ENCODE results near the gene CPD.
"Not testable (repeated sequence)": the region's sequence is repeated elsewhere in the genome, so short reads cannot be mapped to it uniquely, and the experiment has no call there.

Gene CPD

GRCh38 chr17:30378825-30379302, at the start of gene CPD:
Gene CPD (plus strand): TSS chr17:30378927. CDS start chr17:30378981, 54 bp downstream.
- DNase-seq = peak; percentile 93

- no peak for DNase-seq
These were observed 46.6 kb upstream of the CPD start for GRCh38 chr17:30332057-30332542.

DNA sequence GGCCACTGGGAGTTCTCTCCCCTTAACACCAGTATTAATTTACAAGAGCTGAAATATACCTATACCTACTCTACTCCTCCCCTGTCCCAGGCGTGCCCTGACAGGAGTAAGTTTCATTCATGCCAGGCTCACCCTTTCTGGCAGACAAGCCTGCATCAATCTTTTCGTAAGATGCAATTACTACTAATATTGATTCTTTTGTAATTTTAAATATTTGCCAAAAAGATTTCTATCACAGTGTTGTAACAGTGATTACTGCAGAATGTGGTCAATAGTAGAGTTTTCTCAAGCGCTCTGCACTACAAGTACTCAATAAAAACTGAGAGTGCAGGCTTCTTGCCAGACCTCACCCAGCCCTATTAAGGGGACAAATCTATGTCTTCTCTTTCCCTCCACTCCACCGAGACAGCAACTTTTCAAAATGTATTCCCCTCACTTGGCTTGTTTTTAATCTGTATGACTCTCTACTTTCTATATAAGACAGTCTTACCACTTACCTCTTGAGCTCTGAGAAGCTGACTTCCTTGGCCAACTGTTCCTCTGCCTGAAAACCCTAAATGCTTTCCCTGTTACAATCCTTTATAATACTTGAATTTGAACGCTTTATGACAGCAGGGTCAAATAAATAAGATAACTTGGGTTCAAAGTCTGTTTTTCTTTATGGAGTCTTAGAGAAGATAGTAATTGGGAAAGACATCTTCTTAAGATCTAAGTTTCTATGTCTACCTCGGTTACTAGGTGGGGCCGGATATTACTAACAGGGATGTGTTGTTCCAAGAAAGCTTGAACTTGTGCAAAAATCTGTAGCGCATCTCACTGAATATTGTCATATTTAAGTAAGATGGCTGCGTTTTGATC, 45.0 kb upstream of the CPD start, which contains the start of gene TMIGD1:
Gene TMIGD1, minus strand, starts transcription at position 555 of the 858 bp plus-strand sequence. CDS start 1,924 bp downstream, outside the sequence.
- no peak for DNase-seq

DNA sequence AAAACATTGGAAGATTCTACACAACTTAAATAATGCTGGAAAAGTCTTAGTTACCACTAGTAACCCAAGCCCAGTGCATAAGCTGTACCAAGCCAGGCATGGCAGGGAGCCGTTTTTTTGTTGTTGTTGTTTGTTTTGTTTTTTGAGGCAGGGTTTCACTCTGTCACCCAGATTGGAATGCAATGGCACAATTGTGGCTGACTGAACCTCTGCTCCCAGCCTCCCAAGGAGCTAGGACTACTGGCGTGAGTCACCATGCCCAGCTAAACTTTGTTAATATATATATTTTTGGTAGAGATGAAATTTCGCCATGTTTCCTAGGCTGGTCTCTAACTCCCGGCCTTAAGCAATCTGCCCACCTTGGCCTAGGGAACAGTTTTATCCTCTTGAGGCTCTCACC, 44.3 kb upstream of the CPD start:
- no peak for DNase-seq

DNA sequence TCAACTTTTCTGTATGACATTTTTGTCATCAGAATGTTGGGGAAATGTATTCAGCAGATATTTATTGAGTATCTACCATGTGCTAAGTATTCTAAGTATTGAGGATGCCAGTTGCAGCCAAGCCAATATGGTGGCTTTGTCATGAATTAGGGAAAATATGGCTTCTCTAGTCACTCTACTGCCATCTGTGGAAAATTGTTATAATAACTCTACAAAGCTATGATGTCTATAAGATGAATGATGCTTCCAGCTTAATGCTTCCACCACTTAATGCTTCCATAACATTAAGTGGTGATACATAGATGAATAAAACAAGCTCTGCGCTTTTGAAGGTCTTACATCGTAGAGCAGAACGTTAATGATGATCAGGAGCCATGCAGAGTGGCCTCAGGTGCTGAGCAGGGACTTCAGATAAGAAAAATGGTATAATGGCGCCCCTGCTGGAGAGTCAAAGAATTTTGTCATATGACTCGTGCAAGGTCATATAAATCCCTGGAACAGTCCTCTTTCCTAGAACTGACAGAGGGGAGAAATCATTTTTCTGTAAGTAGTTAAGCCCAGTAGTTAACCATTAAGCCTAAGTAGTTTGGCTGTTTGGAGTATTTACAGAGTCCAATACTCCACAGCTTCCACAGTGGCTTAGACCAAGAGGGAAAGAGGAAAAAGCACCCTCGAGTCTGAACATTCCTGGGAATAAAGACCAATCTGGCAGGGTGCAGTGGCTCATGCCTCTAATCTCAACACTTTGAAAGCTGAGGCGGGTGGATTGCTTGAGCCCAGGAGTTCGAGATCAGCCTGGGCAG, 42.2 kb upstream of the CPD start:
- DNase-seq = no peak

DNA sequence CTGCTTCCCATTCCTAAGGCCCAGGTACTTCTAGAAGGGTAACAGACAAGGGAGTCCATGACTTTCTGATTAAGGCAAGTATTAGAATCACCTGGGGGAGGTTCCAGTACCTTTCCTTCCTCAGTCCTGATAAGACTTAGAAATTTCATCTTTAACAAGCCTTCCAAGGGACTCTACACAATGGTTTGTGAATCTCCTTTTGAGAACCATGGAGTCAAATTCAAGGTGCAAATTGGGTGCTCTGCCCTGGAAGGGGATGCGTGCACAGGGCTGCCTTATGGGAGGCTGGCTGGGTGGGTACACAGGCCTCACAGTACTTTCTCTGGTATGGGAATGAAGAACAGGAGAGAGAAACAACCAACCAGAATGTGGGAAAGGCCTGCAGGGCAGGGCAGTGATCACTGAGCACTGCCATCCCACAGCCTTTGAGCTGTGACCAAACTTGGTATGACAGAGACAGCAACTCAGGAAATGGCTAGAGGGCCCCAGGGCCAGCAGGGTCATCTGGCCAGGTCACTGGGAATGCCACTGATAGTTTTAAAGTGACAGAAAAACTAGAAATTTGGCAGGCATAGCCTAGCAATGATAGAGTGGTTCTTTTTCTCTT, 41.2 kb upstream of the CPD start:
- DNase-seq = no peak

GRCh38 chr17:30339086-30339485, 39.6 kb upstream of the CPD start:
- no peak for DNase-seq

- no peak for DNase-seq
These were observed 37.8 kb upstream of the CPD start for GRCh38 chr17:30340801-30341356.

DNA sequence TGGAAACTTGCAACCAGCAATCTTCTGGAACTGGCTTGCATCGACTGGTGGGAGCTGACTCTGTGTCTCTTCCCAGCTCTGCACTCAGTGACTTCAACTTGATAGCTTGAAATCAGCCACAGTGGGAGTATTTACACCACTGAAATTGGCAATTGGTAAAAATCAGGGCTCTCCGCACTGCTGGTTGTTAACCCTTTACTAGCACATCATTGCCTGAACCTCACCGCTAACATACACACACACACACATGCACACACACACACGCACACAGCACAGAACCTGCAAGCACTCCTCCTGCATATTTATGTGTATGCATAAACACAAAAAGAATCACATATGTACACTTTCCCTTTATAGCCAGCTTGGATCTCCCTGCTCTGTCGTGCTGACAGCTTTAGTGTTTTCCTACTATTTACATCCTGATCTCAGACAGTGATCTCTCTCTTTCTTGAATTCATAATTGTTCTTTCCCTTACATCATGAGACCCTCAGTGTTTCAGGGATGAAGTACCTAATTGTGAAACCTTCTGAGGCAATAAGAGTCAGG, 37.0 kb upstream of the CPD start:
- no peak for DNase-seq

- DNase-seq = not testable (repeated sequence)
These were observed 35.5 kb upstream of the CPD start for GRCh38 chr17:30343244-30343643.

- DNase-seq = no peak
These were observed 34.9 kb upstream of the CPD start for GRCh38 chr17:30343796-30344195.

DNA sequence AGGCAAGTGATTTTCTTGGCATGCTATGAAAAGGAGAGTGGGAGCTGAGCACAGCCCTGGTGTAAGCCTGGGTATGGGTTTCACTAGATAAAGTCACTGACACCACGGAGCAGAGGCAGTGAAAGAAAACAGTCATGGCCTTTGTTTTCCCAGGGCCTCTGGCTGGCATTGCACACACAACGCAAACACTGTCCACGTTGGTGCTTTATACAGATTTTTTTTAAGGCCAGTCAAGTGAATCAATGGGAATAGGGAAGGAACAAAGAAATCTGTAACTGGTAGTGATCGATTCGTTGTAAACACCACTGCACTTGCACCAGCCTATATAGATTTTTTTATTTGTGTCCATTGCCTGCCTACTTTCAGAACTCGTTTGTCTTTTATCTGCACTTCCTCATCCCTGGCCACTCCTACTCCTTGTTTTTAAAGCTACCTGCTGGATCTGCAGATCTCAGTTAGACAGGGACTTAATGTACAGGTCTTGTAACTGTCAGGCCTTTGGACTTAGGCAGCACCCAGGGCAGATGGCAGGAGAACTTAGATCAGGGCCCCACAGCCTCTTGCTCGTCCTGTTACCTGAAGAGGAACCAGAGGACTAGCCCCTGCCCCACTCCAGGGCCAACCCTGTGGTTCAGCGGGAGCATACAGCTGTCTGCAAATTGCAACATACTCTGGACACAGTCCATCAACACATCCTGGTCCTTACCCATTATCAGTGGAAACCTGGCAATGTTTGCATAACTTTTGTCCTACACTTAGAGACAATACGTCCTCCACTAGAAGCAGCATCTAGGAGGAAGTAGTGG, 34.2 kb upstream of the CPD start:
- no peak for DNase-seq

DNA sequence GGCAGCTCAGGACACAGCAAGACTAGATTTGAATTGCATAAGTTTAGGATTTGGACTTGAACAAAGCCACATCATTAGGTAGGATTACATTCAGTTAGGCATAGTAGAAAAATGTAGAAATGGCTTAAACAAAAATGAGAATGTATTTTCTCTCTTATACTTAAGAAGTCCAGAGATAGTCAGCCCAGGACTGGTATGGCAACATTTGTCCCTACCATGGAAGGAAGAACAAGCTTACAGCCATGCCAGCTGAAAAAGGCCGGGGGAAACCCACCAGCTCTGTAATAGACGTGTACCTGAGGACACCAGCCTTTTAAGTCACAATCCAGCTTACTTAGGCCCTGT, 33.7 kb upstream of the CPD start:
- no peak for DNase-seq

GRCh38 chr17:30345527-30346075, 33.1 kb upstream of the CPD start:
- no peak for DNase-seq

DNA sequence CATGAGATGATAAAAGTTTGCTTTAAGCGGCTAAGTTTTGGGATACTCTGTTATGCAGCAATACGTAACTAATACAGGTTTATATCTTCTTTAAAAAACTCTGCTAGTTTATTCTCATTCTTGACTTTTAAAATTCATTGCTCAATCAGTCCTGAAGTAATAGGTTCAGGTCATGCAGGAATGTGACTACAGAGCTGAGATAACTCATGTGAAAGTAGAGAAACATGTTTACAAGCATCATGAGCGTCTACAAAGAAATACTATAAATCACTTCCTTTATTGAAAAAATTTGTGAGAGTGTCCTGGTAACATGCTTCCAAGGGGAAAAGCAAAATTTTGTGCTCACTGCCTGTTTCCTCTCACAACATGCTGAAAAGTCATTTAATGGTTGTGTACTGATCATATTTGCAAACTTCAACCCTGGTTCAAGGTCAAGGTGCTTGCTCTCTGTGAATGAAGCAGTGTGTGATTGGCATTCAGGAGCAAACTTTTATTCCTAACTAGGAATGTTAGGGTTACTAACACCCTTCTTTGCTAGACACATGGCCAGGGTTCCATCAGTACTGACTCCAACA, 32.4 kb upstream of the CPD start:
- no peak for DNase-seq

DNA sequence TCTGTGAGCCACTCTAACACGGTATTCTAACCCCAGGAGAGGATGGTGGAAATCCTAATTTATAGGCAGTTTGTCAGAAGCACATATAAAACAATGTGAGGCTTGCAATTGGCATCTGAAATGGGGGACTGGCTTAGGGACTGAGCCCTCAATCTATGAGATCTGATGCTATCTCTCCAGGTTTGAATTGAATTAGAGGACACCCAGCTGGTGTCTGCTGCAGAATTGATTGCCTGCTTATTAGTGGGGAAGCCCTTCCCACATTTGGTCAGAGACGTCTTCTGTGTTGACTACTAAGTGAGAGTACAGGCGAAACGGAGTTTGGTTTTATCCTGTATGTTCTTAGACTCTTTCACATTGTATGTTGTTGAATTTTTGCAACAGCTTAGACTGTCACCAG, 31.2 kb upstream of the CPD start:
- no peak for DNase-seq

DNA sequence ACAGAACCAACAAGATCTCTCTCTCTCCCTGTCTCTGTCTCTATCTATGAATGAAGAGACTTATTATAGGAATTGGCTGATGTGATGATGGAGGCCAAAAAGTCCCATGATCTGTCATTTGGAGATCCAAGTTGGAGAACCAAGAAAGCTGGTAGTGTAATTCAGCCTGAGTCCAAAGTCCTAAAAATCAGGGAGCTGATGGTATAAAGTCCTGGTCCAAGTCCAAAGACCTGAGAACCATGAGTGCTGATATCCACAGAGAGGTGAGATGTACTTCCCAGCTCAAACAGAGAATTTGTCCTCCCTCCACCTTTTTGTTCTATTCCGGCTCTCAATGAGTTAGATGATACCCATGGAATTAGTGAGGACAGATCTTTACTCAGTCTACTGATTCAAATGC, 29.5 kb upstream of the CPD start:
- no peak for DNase-seq

GRCh38 chr17:30351263-30351662, 27.5 kb upstream of the CPD start:
- DNase-seq = not testable (repeated sequence)

- no peak for DNase-seq
These were observed 27.0 kb upstream of the CPD start for GRCh38 chr17:30351735-30352134.

DNA sequence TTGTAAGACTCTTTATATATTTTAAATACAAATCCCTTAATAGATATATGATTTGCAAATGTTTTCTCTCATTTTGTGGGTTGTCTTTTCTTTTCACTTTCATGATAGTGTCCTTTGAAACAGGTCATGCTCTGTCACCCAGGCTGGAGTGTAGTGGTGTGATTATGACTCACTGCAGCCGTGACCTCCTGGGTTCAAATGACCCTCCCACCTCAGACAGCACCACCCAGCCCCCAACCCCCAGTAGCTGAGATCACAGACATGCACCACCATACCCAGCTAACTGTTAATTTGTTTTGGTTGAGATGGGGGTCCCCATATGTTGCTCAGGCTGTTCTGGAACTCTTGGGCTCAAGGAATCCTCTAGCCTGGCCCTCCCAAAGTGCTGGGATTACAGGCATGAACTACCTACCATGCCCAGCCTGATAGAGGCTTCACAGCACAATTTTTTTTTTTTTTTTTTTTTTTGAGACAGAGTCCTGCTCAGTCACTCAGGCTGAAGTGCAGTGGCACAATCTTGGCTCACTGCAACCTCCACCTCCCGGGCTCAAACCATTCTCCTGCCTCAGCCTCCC, 26.4 kb upstream of the CPD start:
- DNase-seq = no peak

DNA sequence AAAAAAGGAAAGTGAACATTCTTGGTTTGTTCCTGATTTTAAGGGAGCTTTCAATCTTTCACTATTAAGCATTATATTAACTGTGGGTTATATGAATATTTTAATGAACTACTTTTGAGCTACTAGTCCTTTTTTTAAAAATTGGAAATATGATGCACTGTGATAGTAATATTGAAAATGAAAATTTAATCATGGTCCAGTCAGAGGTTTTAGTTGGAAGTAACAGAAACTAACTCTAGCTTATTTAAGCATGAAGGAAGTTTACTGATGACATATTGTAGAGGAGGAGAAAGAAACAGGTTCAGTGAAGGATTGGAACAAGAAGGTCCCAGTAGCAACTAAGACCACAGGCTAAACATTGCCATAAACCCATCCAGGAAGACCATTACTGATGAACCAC, 24.0 kb upstream of the CPD start:
- no peak for DNase-seq
